Measurements from ENCODE around the gene LMBR1L. TPM values are rescaled to one million over a fixed set of nuclear protein-coding genes. Genes with fewer than 3 reads are reported as not detected.

Gene LMBR1L
- total and polyA plus RNA-seq, 2 of the 8 experiments (the other 6 are each of a cell fraction or from before 2014, with no cell fraction given): 36.6 to 49.6 TPM

DNA sequence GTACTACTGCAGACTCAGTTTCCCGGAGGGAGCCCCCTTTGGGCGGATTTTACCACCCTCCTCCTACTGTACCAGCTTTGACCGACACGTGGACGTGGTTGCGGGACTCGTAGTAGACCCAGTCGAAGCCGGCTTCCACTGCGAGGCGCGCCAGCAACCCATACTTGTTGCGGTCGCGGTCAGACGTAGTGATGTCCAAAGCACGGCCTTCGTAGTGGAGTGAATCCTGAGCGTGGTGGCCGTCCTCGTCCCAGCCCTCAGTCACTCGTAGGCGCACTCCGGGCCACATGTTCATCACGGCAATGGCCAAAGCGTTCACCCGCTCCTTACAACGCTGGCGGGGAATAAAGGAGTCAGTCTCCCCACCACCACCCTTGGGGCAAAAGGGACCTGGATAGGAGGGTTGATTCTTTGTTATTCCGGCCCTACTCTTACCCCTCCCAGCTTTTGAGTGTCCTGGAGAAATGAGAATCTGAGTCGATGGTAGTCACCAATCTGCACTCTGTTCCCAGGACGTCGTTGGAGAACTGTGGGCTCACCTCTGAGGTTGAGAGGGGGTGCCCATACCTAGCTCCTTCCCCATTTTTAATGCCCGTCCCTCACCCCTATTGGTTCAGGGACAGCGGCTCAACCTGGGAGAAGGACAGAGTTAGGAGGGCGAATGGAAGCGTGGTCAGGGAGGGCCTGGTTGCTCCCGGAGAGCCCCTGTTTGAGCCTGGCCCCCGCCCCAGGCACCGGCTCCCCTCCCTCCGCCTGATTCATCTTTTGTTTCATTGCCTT, 19.4 kb downstream of the LMBR1L start (continued):
- TF ChIP-seq E2F6 (IDR thresholded peaks at IDR 0.05) (peak; percentile 57), FOSL1 (IDR thresholded peaks at IDR 0.05; ENCODE audit: insufficient read depth, low read depth, low read length) (no peak), POLR2A (IDR thresholded peaks at IDR 0.05; ENCODE audit: control extremely low read depth in 1 of 2, low read depth in 2 of 2, low read length in 2 of 2) (no peak), PHF8 (conservative IDR thresholded peaks at IDR 0.05; ENCODE audit: low read depth, low read length) (no peak), GTF2F1 (IDR thresholded peaks at IDR 0.05; ENCODE audit: borderline replicate concordance, low read depth, low read length) (no peak), NRF1 (IDR thresholded peaks at IDR 0.05; ENCODE audit: low read depth, low read length) (no peak), TAF1 (IDR thresholded peaks at IDR 0.05; ENCODE audit: low read depth, low read length) (no peak), CTBP2 (IDR thresholded peaks at IDR 0.05; ENCODE audit: borderline replicate concordance, insufficient read depth, insufficient read length, low read length) (no peak), TCF12 (IDR thresholded peaks at IDR 0.05; ENCODE audit: low read depth, low read length) (no peak)

All from H1 (cell line).